H9 (cell line): ENCODE results near the gene ZNF136. TPM values are rescaled to one million over a fixed set of nuclear protein-coding genes. Genes with fewer than 3 reads are reported as not detected.

Experiments
- DNase-seq: peaks from one replicate; pipeline ENCODE4 v3.0.0-alpha.2; 2017
- H2AFZ ChIP-seq: one replicate; pipeline ENCODE4 v1.6.1; 2013; ENCODE audit warnings: mild to moderate bottlenecking, low read length, control low read depth, moderate library complexity
- H2AK5ac ChIP-seq: 2 replicates; pipeline ENCODE4 v1.6.1; 2013; ENCODE audit warnings: low read length, control low read depth, mixed read lengths; ENCODE audit not compliant: insufficient read length
- H2BK120ac ChIP-seq: one replicate; pipeline ENCODE4 v1.6.1; 2013; ENCODE audit warnings: low read depth, mild to moderate bottlenecking, low read length, control low read depth, inconsistent platforms; ENCODE audit not compliant: poor library complexity, severe bottlenecking
- H2BK12ac ChIP-seq: 2 replicates; pipeline ENCODE4 v1.6.1; 2013; ENCODE audit warnings: low read length, control low read depth, mixed read lengths, low read depth; ENCODE audit not compliant: insufficient read length
- H2BK15ac ChIP-seq: 2 replicates; pipeline ENCODE4 v1.6.1; 2013; ENCODE audit warnings: low read depth, low read length, control low read depth
- H2BK20ac ChIP-seq: one replicate; pipeline ENCODE4 v1.6.1; 2013; ENCODE audit warnings: low read depth, mild to moderate bottlenecking, low read length, control low read depth, inconsistent platforms; ENCODE audit not compliant: poor library complexity, severe bottlenecking
- H2BK5ac ChIP-seq: 2 replicates; pipeline ENCODE4 v1.6.1; 2013; ENCODE audit warnings: low read length, control low read depth, mixed read lengths; ENCODE audit not compliant: insufficient read length
- H3K14ac ChIP-seq: 2 replicates; pipeline ENCODE4 v1.6.1; 2013; ENCODE audit warnings: low read length, control low read depth; ENCODE audit not compliant: insufficient read depth
- H3K18ac ChIP-seq: 2 replicates; pipeline ENCODE4 v1.6.1; 2013; ENCODE audit warnings: low read depth, mild to moderate bottlenecking, mixed read lengths, low read length, control low read depth; ENCODE audit not compliant: insufficient read length
- H3K23ac ChIP-seq: 2 replicates; pipeline ENCODE4 v1.6.1; 2013; ENCODE audit warnings: low read length, control low read depth, mixed read lengths, low read depth; ENCODE audit not compliant: insufficient read length
- H3K23me2 ChIP-seq: 2 replicates; pipeline ENCODE4 v1.6.1; 2013; ENCODE audit warnings: low read depth, mild to moderate bottlenecking, mixed read lengths, low read length, control low read depth; ENCODE audit not compliant: insufficient read length, poor library complexity, severe bottlenecking
- H3K27ac ChIP-seq: 2 replicates; pipeline ENCODE4 v1.5.1; 2013; ENCODE audit warnings: low read length, control low read depth, mixed read lengths, low read depth; ENCODE audit not compliant: insufficient read length
- H3K27me3 ChIP-seq: 2 replicates; pipeline ENCODE4 v1.6.1; 2013; ENCODE audit warnings: low read length, control low read depth, inconsistent platforms; ENCODE audit not compliant: insufficient read depth
- H3K4ac ChIP-seq: 2 replicates; pipeline ENCODE4 v1.6.1; 2013; ENCODE audit warnings: low read depth, mild to moderate bottlenecking, control low read depth, inconsistent platforms, low read length, moderate library complexity
- H3K4me1 ChIP-seq: 2 replicates; pipeline ENCODE4 v1.6.1; 2013; ENCODE audit warnings: low read length, control low read depth, inconsistent platforms; ENCODE audit not compliant: insufficient read depth
- H3K4me2 ChIP-seq: 2 replicates; pipeline ENCODE4 v1.6.1; 2013; ENCODE audit warnings: low read length, control low read depth, mixed read lengths; ENCODE audit not compliant: insufficient read length, insufficient read depth
- H3K56ac ChIP-seq: 2 replicates; pipeline ENCODE4 v1.6.1; 2013; ENCODE audit warnings: low read depth, mild to moderate bottlenecking, mixed read lengths, low read length, control low read depth; ENCODE audit not compliant: insufficient read length
- H3K79me1 ChIP-seq: 2 replicates; pipeline ENCODE4 v1.6.1; 2013; ENCODE audit warnings: low read depth, mild to moderate bottlenecking, moderate library complexity, low read length, control low read depth, inconsistent platforms; ENCODE audit not compliant: insufficient read depth, poor library complexity, severe bottlenecking
- H3K79me2 ChIP-seq: 2 replicates; pipeline ENCODE4 v1.6.1; 2013; ENCODE audit warnings: low read length, control low read depth, inconsistent platforms; ENCODE audit not compliant: insufficient read depth
- H3K9ac ChIP-seq: 2 replicates; pipeline ENCODE4 v1.6.1; 2013; ENCODE audit warnings: low read length, control low read depth, mixed read lengths; ENCODE audit not compliant: insufficient read length; ENCODE audit errors: extremely low read depth
- H3K9me3 ChIP-seq: one replicate; pipeline ENCODE4 v1.6.1; 2013; ENCODE audit warnings: low read depth, low read length, inconsistent platforms; ENCODE audit not compliant: control insufficient read depth
- H3T11ph ChIP-seq: one replicate; pipeline ENCODE4 v1.6.1; 2013; ENCODE audit warnings: mild to moderate bottlenecking, low read length, control low read depth, inconsistent platforms
- H4K20me1 ChIP-seq: one replicate; pipeline ENCODE4 v1.6.1; 2013; ENCODE audit not compliant: control insufficient read depth, insufficient read length, insufficient read depth
- H4K5ac ChIP-seq: 2 replicates; pipeline ENCODE4 v1.6.1; 2013; ENCODE audit warnings: low read depth, mild to moderate bottlenecking, mixed read lengths, low read length, control low read depth; ENCODE audit not compliant: insufficient read length
- H4K8ac ChIP-seq: replicated peaks from 2 replicates; pipeline ENCODE4 v1.6.1; 2013; ENCODE audit warnings: low read length, control low read depth, mixed read lengths, low read depth; ENCODE audit not compliant: insufficient read length
- H4K91ac ChIP-seq: 2 replicates; pipeline ENCODE4 v1.6.1; 2013; ENCODE audit warnings: low read depth, mild to moderate bottlenecking, moderate library complexity, mixed read lengths, low read length, control low read depth; ENCODE audit not compliant: insufficient read length
- H3K27ac Mint-ChIP-seq, 3 experiments: 2 replicates in 2 of 3; 3 replicates in 1 of 3; pipeline ENCODE4 v1.8.0; 2020 to 2021; ENCODE audit warnings: mixed read lengths in 3 of 3, mild to moderate bottlenecking in 1 of 3, moderate library complexity in 1 of 3
- H3K27me3 Mint-ChIP-seq: 2 replicates; pipeline ENCODE4 v1.8.0; 2021; ENCODE audit warnings: low read depth, mild to moderate bottlenecking, moderate library complexity, mixed read lengths
- H3K36me3 Mint-ChIP-seq, 3 experiments: 2 replicates in 2 of 3; 3 replicates in 1 of 3; pipeline ENCODE4 v1.8.0; 2020 to 2021; ENCODE audit warnings: low read depth in 3 of 3, mixed read lengths in 3 of 3; ENCODE audit not compliant: insufficient read depth in 1 of 3
- H3K4me1 Mint-ChIP-seq, 2 experiments: 2 replicates each; pipeline ENCODE4 v1.8.0; 2020; ENCODE audit warnings: mixed read lengths in 2 of 2
- H3K4me3 Mint-ChIP-seq, 2 experiments: 2 replicates in 1 of 2; 3 replicates in 1 of 2; pipeline ENCODE4 v1.8.0; 2020 to 2021; ENCODE audit warnings: mild to moderate bottlenecking in 2 of 2, mixed read lengths in 2 of 2, moderate library complexity in 1 of 2
- H3K9me3 Mint-ChIP-seq, 2 experiments: 2 replicates in 1 of 2; 3 replicates in 1 of 2; pipeline ENCODE4 v1.8.0; 2020; ENCODE audit warnings: mild to moderate bottlenecking in 2 of 2, mixed read lengths in 2 of 2, moderate library complexity in 1 of 2
- CTCF ChIP-seq: fragments of 200-600 bp; sonication (generic); conservative IDR thresholded peaks from 3 replicates; pipeline ENCODE4 v1.8.0; 2021; ENCODE audit warnings: antibody characterized with exemption, mild to moderate bottlenecking
- WGBS: extraction: QIAGEN DNeasy Blood & Tissue Kit; methylation state at CpG from one replicate; pipeline ENCODE4 v1.1.7; 2013; ENCODE audit warnings: missing lambda C conversion rate, low lambda C conversion rate, mixed read lengths; ENCODE audit not compliant: insufficient read length; ENCODE audit errors: extremely low coverage; 5-methylcytosine and 5-hydroxymethylcytosine counted together
- total RNA-seq: library from RNA; stranded (reverse); gene quantifications from 2 replicates; pipeline ENCODE4 v1.2.1, GENCODE V29; 2021

The ZNF136 gene
- total RNA-seq, 1 experiment from 2014 or later: 10.8 TPM

GRCh38 chr19:12133069-12133468 lies 29.8 kb upstream of the ZNF136 start:
- Histone ChIP-seq H3K79me1 (no peaks in the 10 kb centered on the region), H3K27ac (no peak overlapping the region), H2BK15ac (no peak overlapping the region), H3K9ac (no peak overlapping the region), H2AK5ac (no peak overlapping the region), H2BK12ac (no peak overlapping the region), H2BK120ac (no peak overlapping the region), H3K23me2 (no peaks in the 10 kb centered on the region), H3K4me1 (no peaks in the 10 kb centered on the region), H3K4me2 (no peak overlapping the region), H3K27me3 (no peaks in the 10 kb centered on the region), H2BK20ac (no peak overlapping the region), H3K14ac (no peak overlapping the region), H3T11ph (no peak overlapping the region), H3K18ac (no peak overlapping the region), H4K5ac (no peak overlapping the region), H3K79me2 (no peaks in the 10 kb centered on the region), H2AFZ (no peak overlapping the region), H2BK5ac (no peak overlapping the region), H3K4ac (no peak overlapping the region), H3K23ac (no peak overlapping the region), H4K8ac (no peak overlapping the region), H3K56ac (no peak overlapping the region), H4K20me1 (no peaks in the 10 kb centered on the region), H4K91ac (no peak overlapping the region), H3K9me3 (peaks cover 47% of the 10 kb centered on the region)
- no peaks in the 10 kb centered on the region for H3K27me3 Mint-ChIP-seq
- no peak overlapping the region; a peak in 1 of 7 replicates for H3K27ac Mint-ChIP-seq
- peaks cover 79 to 88% (median 81%) of the 10 kb centered on the region in 3 experiments for H3K36me3 Mint-ChIP-seq
- peaks cover 8% of the 10 kb centered on the region in 2 experiments for H3K4me1 Mint-ChIP-seq
- no CpG with 5 or more reads among the region's 3 CpGs for WGBS
- no peak for TF ChIP-seq CTCF
- H3K9me3 Mint-ChIP-seq: peaks cover 79% of the 10 kb centered on the region in 2 experiments
- no peak overlapping the region for H3K4me3 Mint-ChIP-seq
- DNase-seq: no peak
